ENCODE measurements around the gene PPP2R3A.
"Not testable (repeated sequence)": the region's sequence is repeated elsewhere in the genome, so short reads cannot be mapped to it uniquely, and the experiment has no call there.

The PPP2R3A gene

GRCh38 chr3:135965506-135966270 lies at the start of gene PPP2R3A:
Gene PPP2R3A (plus strand): TSS chr3:135965728. CDS start chr3:136001499, 35,771 bp downstream.
- H3K9me3 Mint-ChIP-seq = peaks cover 14% of the 10 kb centered on the region
- peak; percentile 91 for ATAC-seq
- no peaks in the 10 kb centered on the region for H3K4me1 Mint-ChIP-seq
- H3K36me3 Mint-ChIP-seq = no peaks in the 10 kb centered on the region
- peaks cover 47% of the 10 kb centered on the region for H3K27me3 Mint-ChIP-seq
- H3K27ac Mint-ChIP-seq = peak within 1 kb of the TSS; percentile 24
- peak within 1 kb of the TSS; percentile 77 for H3K4me3 Mint-ChIP-seq

GRCh38 chr3:135916310-135916709 lies 49.2 kb upstream of the PPP2R3A start:
- ATAC-seq = peak; percentile 46
- no peaks in the 10 kb centered on the region for H3K4me1 Mint-ChIP-seq
- peaks cover 12% of the 10 kb centered on the region for H3K27me3 Mint-ChIP-seq
- H3K4me3 Mint-ChIP-seq = no peak overlapping the region
- no peaks in the 10 kb centered on the region for H3K36me3 Mint-ChIP-seq
- H3K27ac Mint-ChIP-seq = no peak overlapping the region
- H3K9me3 Mint-ChIP-seq = no peaks in the 10 kb centered on the region

GRCh38 chr3:135917076-135917475 lies 48.5 kb upstream of the PPP2R3A start:
- Mint-ChIP-seq H3K27ac (no peak overlapping the region), H3K9me3 (no peaks in the 10 kb centered on the region), H3K36me3 (no peaks in the 10 kb centered on the region), H3K4me1 (no peaks in the 10 kb centered on the region), H3K4me3 (no peak overlapping the region), H3K27me3 (peaks cover 12% of the 10 kb centered on the region)
- ATAC-seq = no peak

- H3K9me3 Mint-ChIP-seq = no peaks in the 10 kb centered on the region
- no peaks in the 10 kb centered on the region for H3K4me1 Mint-ChIP-seq
- H3K36me3 Mint-ChIP-seq = no peaks in the 10 kb centered on the region
- H3K27me3 Mint-ChIP-seq = peaks cover 12% of the 10 kb centered on the region
- ATAC-seq = no peak
- no peak overlapping the region for H3K27ac Mint-ChIP-seq
- H3K4me3 Mint-ChIP-seq = no peak overlapping the region
Observed at GRCh38 chr3:135917927-135918597, 47.5 kb upstream of the PPP2R3A start.

GRCh38 chr3:135918600-135918999 lies 46.9 kb upstream of the PPP2R3A start:
- Mint-ChIP-seq H3K9me3 (no peaks in the 10 kb centered on the region), H3K27ac (no peak overlapping the region), H3K27me3 (peaks cover 12% of the 10 kb centered on the region), H3K4me1 (no peaks in the 10 kb centered on the region), H3K4me3 (no peak overlapping the region), H3K36me3 (no peaks in the 10 kb centered on the region)
- no peak for ATAC-seq

GRCh38 chr3:135920275-135920674 lies 45.3 kb upstream of the PPP2R3A start:
- Mint-ChIP-seq H3K4me3 (no peak overlapping the region), H3K27me3 (peaks cover 12% of the 10 kb centered on the region), H3K27ac (no peak overlapping the region), H3K4me1 (no peaks in the 10 kb centered on the region), H3K9me3 (no peaks in the 10 kb centered on the region), H3K36me3 (no peaks in the 10 kb centered on the region)
- no peak for ATAC-seq

- no peak overlapping the region for H3K27ac Mint-ChIP-seq
- peaks cover 10% of the 10 kb centered on the region for H3K27me3 Mint-ChIP-seq
- no peaks in the 10 kb centered on the region for H3K4me1 Mint-ChIP-seq
- no peak overlapping the region for H3K4me3 Mint-ChIP-seq
- no peak for ATAC-seq
- no peaks in the 10 kb centered on the region for H3K36me3 Mint-ChIP-seq
- no peaks in the 10 kb centered on the region for H3K9me3 Mint-ChIP-seq
Observed at GRCh38 chr3:135922903-135923250, 42.7 kb upstream of the PPP2R3A start.

- no peak overlapping the region for H3K4me3 Mint-ChIP-seq
- ATAC-seq = no peak
- H3K36me3 Mint-ChIP-seq = no peaks in the 10 kb centered on the region
- no peaks in the 10 kb centered on the region for H3K4me1 Mint-ChIP-seq
- no peaks in the 10 kb centered on the region for H3K9me3 Mint-ChIP-seq
- H3K27me3 Mint-ChIP-seq = no peaks in the 10 kb centered on the region
- H3K27ac Mint-ChIP-seq = no peak overlapping the region
Observed at GRCh38 chr3:135924506-135924905, 41.0 kb upstream of the PPP2R3A start.

GRCh38 chr3:135926664-135927063 lies 38.9 kb upstream of the PPP2R3A start:
- no peaks in the 10 kb centered on the region for H3K36me3 Mint-ChIP-seq

GRCh38 chr3:135927155-135927554 lies 38.4 kb upstream of the PPP2R3A start:
- Mint-ChIP-seq H3K4me1 (no peaks in the 10 kb centered on the region), H3K27me3 (no peaks in the 10 kb centered on the region), H3K4me3 (no peak overlapping the region), H3K36me3 (no peaks in the 10 kb centered on the region), H3K9me3 (no peaks in the 10 kb centered on the region), H3K27ac (no peak overlapping the region)
- ATAC-seq = no peak

More at GRCh38 chr3:135926664-135927063, 38.9 kb upstream of the PPP2R3A start:
- no peaks in the 10 kb centered on the region for H3K27me3 Mint-ChIP-seq
- no peak overlapping the region for H3K27ac Mint-ChIP-seq
- no peaks in the 10 kb centered on the region for H3K4me1 Mint-ChIP-seq
- no peak overlapping the region for H3K4me3 Mint-ChIP-seq
- H3K9me3 Mint-ChIP-seq = no peaks in the 10 kb centered on the region
- ATAC-seq = peak; percentile 39

- H3K36me3 Mint-ChIP-seq = no peaks in the 10 kb centered on the region
- H3K27ac Mint-ChIP-seq = no peak overlapping the region
- no peaks in the 10 kb centered on the region for H3K4me1 Mint-ChIP-seq
- no peak for ATAC-seq
- no peaks in the 10 kb centered on the region for H3K27me3 Mint-ChIP-seq
- H3K9me3 Mint-ChIP-seq = no peaks in the 10 kb centered on the region
- no peak overlapping the region for H3K4me3 Mint-ChIP-seq
Observed at GRCh38 chr3:135929670-135930069, 35.9 kb upstream of the PPP2R3A start.

GRCh38 chr3:135930255-135930654 lies 35.3 kb upstream of the PPP2R3A start:
- Mint-ChIP-seq H3K27me3 (no peaks in the 10 kb centered on the region), H3K36me3 (no peaks in the 10 kb centered on the region), H3K27ac (no peak overlapping the region), H3K4me1 (no peaks in the 10 kb centered on the region), H3K4me3 (no peak overlapping the region), H3K9me3 (no peaks in the 10 kb centered on the region)
- no peak for ATAC-seq

GRCh38 chr3:135935171-135935570 lies 30.4 kb upstream of the PPP2R3A start:
- not testable (repeated sequence) for ATAC-seq, H3K4me3 Mint-ChIP-seq, H3K9me3 Mint-ChIP-seq, H3K4me1 Mint-ChIP-seq, H3K27me3 Mint-ChIP-seq, H3K27ac Mint-ChIP-seq, H3K36me3 Mint-ChIP-seq

- not testable (repeated sequence) for H3K4me3 Mint-ChIP-seq, ATAC-seq, H3K36me3 Mint-ChIP-seq, H3K9me3 Mint-ChIP-seq, H3K4me1 Mint-ChIP-seq, H3K27ac Mint-ChIP-seq
- peaks cover 26% of the 10 kb centered on the region for H3K27me3 Mint-ChIP-seq
Observed at GRCh38 chr3:135937766-135938165, 27.8 kb upstream of the PPP2R3A start.

GRCh38 chr3:135944831-135945230 lies 20.7 kb upstream of the PPP2R3A start:
- Mint-ChIP-seq H3K36me3 (no peaks in the 10 kb centered on the region), H3K27ac (no peak overlapping the region), H3K4me3 (no peak overlapping the region), H3K4me1 (no peaks in the 10 kb centered on the region), H3K9me3 (peaks cover under 1% of the 10 kb centered on the region), H3K27me3 (peaks cover 51% of the 10 kb centered on the region)
- ATAC-seq = no peak

GRCh38 chr3:135950941-135951340 lies 14.6 kb upstream of the PPP2R3A start:
- no peak overlapping the region for H3K4me3 Mint-ChIP-seq
- H3K36me3 Mint-ChIP-seq = no peaks in the 10 kb centered on the region
- no peaks in the 10 kb centered on the region for H3K27me3 Mint-ChIP-seq
- H3K4me1 Mint-ChIP-seq = no peaks in the 10 kb centered on the region
- H3K27ac Mint-ChIP-seq = no peak overlapping the region
- H3K9me3 Mint-ChIP-seq = peaks cover 6% of the 10 kb centered on the region
- ATAC-seq = no peak

Measured in stimulated activated memory B cell treated with anti-CD40 and anti-IgM and Interleukin-4, amounts not matched to agents 10 μg/mL and 1 μg/mL and 100 μg/mL, for 72 hours (primary cell).